Vagina (tissue), 2 donors: ENCODE results near the gene PFAS. TPM values are rescaled to one million over a fixed set of nuclear protein-coding genes. Genes with fewer than 3 reads are reported as not detected.

ENCODE experiments used
- DNase-seq, 2 donors: peaks; one replicate each; pipeline ENCODE4 v3.0.0-alpha.2; 2017; ENCODE audit errors: extremely low spot score in 2 of 2
- H3K27ac ChIP-seq: fragments of 200-600 bp; sonication (generic); one replicate; pipeline ENCODE4 v1.5.1; 2019
- H3K27me3 ChIP-seq: fragments of 200-600 bp; sonication (generic); one replicate; pipeline ENCODE4 v1.5.1; 2019
- H3K36me3 ChIP-seq, 2 donors: fragments of 200-600 bp; sonication (generic); one replicate each; pipeline ENCODE4 v1.5.1; 2017 to 2019
- H3K4me1 ChIP-seq: fragments of 200-600 bp; sonication (generic); one replicate; pipeline ENCODE4 v1.5.1; 2019
- H3K4me3 ChIP-seq, 2 donors: fragments of 200-600 bp; sonication (generic); 1 replicate in 1 of 2; 2 replicates in 1 of 2; pipeline ENCODE4 v1.5.1; 2016 to 2019
- H3K9me3 ChIP-seq: fragments of 200-600 bp; sonication (generic); one replicate; pipeline ENCODE4 v1.5.1; 2019
- POLR2A ChIP-seq, 2 donors: fragments of 450-650 bp; IDR thresholded peaks; one replicate each; pipeline ENCODE4 v1.6.1; 2017; ENCODE audit warnings: antibody characterized with exemption in 2 of 2, mild to moderate bottlenecking in 2 of 2, moderate library complexity in 2 of 2
- POLR2AphosphoS5 ChIP-seq, 2 donors: sonication (generic); formaldehyde crosslinking; IDR thresholded peaks; one replicate each; pipeline ENCODE4 v1.9.0; 2017; ENCODE audit warnings: antibody characterized with exemption in 2 of 2, mild to moderate bottlenecking in 2 of 2, low read depth in 1 of 2; ENCODE audit not compliant: insufficient read depth in 1 of 2
- intact Hi-C: fragments of 100-400 bp; cut with DNase I; formaldehyde crosslinking; loops from one replicate; pipeline ENCODE4 v1.15.1; 2023
- total RNA-seq: library from RNA; depleted of rRNA; stranded (reverse); fragments of >200 nt; gene quantifications from one replicate; pipeline ENCODE4 v1.2.3, GENCODE V29; 2016
- TF ChIP-seq, protein P1 (sequence below), 3 experiments: fragments of 450-650 bp in 2 of 3; fragments of 200-600 bp in 1 of 3; sonication (generic) in 1 of 3; IDR thresholded peaks; one replicate each; pipeline ENCODE4 v1.5.1; 2017 to 2019; ENCODE audit warnings: antibody characterized with exemption in 3 of 3, mild to moderate bottlenecking in 2 of 3, moderate library complexity in 2 of 3

Gene PFAS
- total RNA-seq, 1 donor from 2014 or later, result 36.3 TPM

DNA sequence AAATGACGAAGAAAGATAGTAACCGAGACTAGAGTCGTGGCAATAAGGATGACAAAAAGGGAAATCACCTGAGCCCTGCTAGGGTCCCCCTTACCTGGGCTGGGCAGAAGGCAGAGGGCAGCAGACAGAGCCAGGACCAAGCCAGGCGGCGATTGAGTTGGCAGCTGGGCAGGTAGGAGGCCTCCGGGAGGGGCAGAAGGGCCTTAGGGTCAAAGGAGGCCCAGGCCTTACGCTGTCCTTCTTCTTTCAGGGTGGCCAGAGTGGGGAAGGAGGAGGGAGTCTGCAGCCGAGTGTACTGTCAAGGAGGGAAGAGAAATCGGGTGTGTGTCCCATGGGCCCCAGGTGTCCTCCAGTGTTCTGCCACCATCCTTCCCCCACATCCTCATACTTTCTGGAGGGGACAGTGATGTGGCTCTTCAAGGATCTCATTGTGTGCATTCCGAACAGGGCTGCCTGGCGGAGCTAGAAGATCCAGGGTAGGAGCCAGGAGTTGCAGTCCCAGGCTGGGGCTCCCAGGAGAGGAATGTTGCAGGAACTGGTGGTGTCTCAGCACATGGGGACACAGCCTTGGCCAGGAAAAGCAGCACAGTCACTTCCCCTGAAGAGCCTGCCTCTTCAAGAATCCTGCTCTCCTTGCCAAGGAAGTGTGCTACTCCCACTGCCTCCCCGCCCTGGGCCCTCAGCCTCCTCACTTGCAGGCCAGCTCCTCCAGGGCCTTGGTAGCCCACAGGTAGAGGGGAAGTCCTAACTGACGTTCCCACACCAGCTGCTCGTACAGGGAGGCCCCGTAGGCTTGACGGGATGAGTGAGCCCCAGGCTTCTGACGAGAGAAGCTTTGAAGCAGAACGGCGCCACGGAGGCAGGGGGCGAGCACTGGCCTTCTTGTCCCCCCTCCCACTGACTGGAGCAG, 14.5 kb upstream of the PFAS start:
- H3K4me3 ChIP-seq, result no peak overlapping the region
- no peaks in the 10 kb centered on the region for H3K4me1 ChIP-seq
- H3K27ac ChIP-seq, result no peak overlapping the region
- H3K27me3 ChIP-seq, result no peaks in the 10 kb centered on the region
- DNase-seq, result no peak
- TF ChIP-seq, protein P1, sequence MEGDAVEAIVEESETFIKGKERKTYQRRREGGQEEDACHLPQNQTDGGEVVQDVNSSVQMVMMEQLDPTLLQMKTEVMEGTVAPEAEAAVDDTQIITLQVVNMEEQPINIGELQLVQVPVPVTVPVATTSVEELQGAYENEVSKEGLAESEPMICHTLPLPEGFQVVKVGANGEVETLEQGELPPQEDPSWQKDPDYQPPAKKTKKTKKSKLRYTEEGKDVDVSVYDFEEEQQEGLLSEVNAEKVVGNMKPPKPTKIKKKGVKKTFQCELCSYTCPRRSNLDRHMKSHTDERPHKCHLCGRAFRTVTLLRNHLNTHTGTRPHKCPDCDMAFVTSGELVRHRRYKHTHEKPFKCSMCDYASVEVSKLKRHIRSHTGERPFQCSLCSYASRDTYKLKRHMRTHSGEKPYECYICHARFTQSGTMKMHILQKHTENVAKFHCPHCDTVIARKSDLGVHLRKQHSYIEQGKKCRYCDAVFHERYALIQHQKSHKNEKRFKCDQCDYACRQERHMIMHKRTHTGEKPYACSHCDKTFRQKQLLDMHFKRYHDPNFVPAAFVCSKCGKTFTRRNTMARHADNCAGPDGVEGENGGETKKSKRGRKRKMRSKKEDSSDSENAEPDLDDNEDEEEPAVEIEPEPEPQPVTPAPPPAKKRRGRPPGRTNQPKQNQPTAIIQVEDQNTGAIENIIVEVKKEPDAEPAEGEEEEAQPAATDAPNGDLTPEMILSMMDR (IDR thresholded peaks at IDR 0.05), result no peak
- no peak for TF ChIP-seq POLR2A (IDR thresholded peaks at IDR 0.05)
- TF ChIP-seq POLR2AphosphoS5 (IDR thresholded peaks at IDR 0.05; ENCODE audit: insufficient read depth in 1 of 2, low read depth in 1 of 2), result no peak
- intact Hi-C loops, result no loop called here
- no peaks in the 10 kb centered on the region for H3K9me3 ChIP-seq
- H3K36me3 ChIP-seq, result peaks cover 0 to 92% of the 10 kb centered on the region in 2 donors

DNA sequence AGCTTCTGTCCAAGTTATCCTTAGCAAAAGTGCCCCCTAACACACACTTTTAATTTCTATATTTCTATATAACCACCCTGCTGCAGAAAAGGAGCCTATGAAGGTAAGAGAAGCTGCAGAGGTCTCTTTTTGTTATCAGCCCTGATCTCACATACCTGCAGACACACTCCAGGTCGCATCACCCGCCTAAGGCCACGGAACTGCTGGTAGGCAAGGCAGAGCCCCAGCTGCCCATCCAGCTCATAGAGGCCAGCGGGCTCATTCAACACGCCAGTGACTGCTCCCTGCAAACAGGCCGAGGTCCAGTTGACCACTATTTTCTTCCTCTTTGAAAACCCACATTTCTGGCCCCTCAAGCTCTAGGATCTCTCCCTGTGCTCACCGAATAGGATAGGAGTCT, 13.4 kb upstream of the PFAS start:
- Histone ChIP-seq H3K4me3 (no peak overlapping the region), H3K9me3 (no peaks in the 10 kb centered on the region), H3K27me3 (no peaks in the 10 kb centered on the region), H3K36me3 (peaks cover 0 to 92% of the 10 kb centered on the region in 2 donors), H3K27ac (no peak overlapping the region), H3K4me1 (no peaks in the 10 kb centered on the region)
- TF ChIP-seq, protein P1 (IDR thresholded peaks at IDR 0.05), result no peak
- TF ChIP-seq POLR2AphosphoS5 (IDR thresholded peaks at IDR 0.05; ENCODE audit: insufficient read depth in 1 of 2, low read depth in 1 of 2) (no peak), POLR2A (IDR thresholded peaks at IDR 0.05) (no peak)
- DNase-seq, result no peak
- intact Hi-C loops, result no loop called here

DNA sequence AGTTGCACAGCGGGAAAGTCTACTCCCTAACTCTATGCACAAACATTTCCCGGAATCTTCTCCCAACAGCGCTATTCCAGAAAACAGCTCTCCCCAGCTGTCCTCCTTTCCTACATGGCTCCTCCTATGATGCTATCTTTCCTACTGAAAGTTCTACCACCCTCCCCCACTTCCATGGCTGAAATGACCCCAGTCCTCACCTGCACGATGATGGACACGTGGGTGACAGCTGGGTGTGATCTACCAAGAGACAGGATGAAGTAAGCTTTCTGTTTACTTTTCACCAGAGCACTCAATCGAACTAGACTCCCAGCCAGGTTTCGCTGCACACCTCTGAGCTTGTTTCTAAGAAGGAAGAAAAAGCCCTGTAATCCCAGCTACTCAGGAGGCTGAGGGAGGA, 11.9 kb upstream of the PFAS start:
- H3K9me3 ChIP-seq, result no peaks in the 10 kb centered on the region
- no peak overlapping the region for H3K27ac ChIP-seq
- H3K4me3 ChIP-seq, result no peak overlapping the region
- TF ChIP-seq POLR2A (IDR thresholded peaks at IDR 0.05) (no peak), POLR2AphosphoS5 (IDR thresholded peaks at IDR 0.05; ENCODE audit: insufficient read depth in 1 of 2, low read depth in 1 of 2) (no peak)
- TF ChIP-seq, protein P1 (IDR thresholded peaks at IDR 0.05), result no peak
- H3K36me3 ChIP-seq, result peaks cover 0 to 86% of the 10 kb centered on the region in 2 donors
- no peaks in the 10 kb centered on the region for H3K27me3 ChIP-seq
- intact Hi-C loops, result no loop called here
- H3K4me1 ChIP-seq, result no peaks in the 10 kb centered on the region
- DNase-seq, result no peak

DNA sequence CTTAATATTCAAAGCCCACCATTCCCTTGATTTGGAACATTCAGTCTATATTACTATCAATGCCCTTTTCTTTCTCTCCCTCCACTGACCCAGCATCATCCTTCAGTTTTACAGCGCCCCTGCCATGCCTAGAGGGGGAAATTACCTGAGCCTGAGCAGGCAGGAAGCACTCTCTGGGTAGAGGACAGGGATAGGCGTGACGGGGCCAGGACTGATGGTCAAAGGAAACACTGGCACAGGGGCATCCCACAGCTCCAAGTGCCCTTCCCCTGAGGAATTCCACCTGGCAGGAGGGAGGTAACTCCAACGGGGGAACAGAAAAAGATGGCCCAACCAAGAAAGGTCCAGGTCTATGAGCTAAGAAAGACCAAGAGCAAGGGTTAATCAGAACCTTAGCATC, 11.2 kb upstream of the PFAS start:
- intact Hi-C loops, result no loop called here
- Histone ChIP-seq H3K9me3 (no peaks in the 10 kb centered on the region), H3K4me1 (no peaks in the 10 kb centered on the region), H3K36me3 (peaks cover 0 to 80% of the 10 kb centered on the region in 2 donors), H3K4me3 (no peak overlapping the region), H3K27me3 (no peaks in the 10 kb centered on the region), H3K27ac (no peak overlapping the region)
- DNase-seq, result no peak
- TF ChIP-seq, protein P1 (IDR thresholded peaks at IDR 0.05), result no peak
- no peak for TF ChIP-seq POLR2AphosphoS5 (IDR thresholded peaks at IDR 0.05; ENCODE audit: insufficient read depth in 1 of 2, low read depth in 1 of 2)
- TF ChIP-seq POLR2A (IDR thresholded peaks at IDR 0.05), result no peak

DNA sequence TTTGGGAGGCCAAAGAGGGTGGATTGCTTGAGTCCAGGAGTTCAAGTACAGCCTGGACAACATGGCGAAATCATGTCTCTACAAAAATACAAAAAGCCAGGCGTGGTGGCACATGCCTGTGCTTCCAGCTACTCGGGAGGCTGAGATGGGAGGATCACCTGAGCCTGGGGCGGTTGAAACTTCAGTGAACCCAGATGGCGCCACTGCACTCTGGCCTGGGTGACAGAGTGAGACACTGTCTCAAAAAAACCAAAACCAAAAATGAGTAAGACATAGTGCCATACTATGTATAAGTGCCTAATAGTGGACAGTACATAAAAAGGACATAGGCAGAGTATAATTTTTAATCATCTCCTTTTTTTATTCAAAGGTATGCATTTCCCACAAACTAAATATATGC, 5.3 kb upstream of the PFAS start:
- no peak for DNase-seq
- Histone ChIP-seq H3K27me3 (no peaks in the 10 kb centered on the region), H3K36me3 (peaks cover 0 to 28% of the 10 kb centered on the region in 2 donors), H3K9me3 (no peaks in the 10 kb centered on the region), H3K27ac (no peak overlapping the region), H3K4me1 (no peaks in the 10 kb centered on the region), H3K4me3 (no peak overlapping the region)
- TF ChIP-seq, protein P1 (IDR thresholded peaks at IDR 0.05), result no peak
- TF ChIP-seq POLR2AphosphoS5 (IDR thresholded peaks at IDR 0.05; ENCODE audit: insufficient read depth in 1 of 2, low read depth in 1 of 2), result no peak
- no peak for TF ChIP-seq POLR2A (IDR thresholded peaks at IDR 0.05)
- intact Hi-C loops, result no loop called here
